Parathyroid adenoma (tissue), 2 donors: Measurements from ENCODE around the gene DIPK1B.

Experiments
- H2AFZ ChIP-seq: fragments of 300-600 bp; sonication (generic); one replicate; pipeline ENCODE4 v1.7.0; 2017; ENCODE audit warnings: antibody characterized with exemption, mild to moderate bottlenecking
- H3K27ac ChIP-seq: fragments of 300-600 bp; sonication (generic); one replicate; pipeline ENCODE4 v1.7.0; 2017
- H3K27me3 ChIP-seq: fragments of 300-600 bp; sonication (generic); one replicate; pipeline ENCODE4 v1.7.0; 2017; ENCODE audit warnings: low read length; ENCODE audit not compliant: control insufficient read depth, insufficient read depth
- H3K36me3 ChIP-seq: fragments of 300-600 bp; sonication (generic); one replicate; pipeline ENCODE4 v1.7.0; 2017; ENCODE audit warnings: low read length; ENCODE audit not compliant: control insufficient read depth, insufficient read depth
- H3K4me1 ChIP-seq: fragments of 300-600 bp; sonication (generic); one replicate; pipeline ENCODE4 v1.7.0; 2017; ENCODE audit warnings: control low read depth
- H3K4me2 ChIP-seq: fragments of 300-600 bp; sonication (generic); one replicate; pipeline ENCODE4 v1.7.0; 2017; ENCODE audit warnings: low read length
- H3K4me3 ChIP-seq: fragments of 300-600 bp; sonication (generic); one replicate; pipeline ENCODE4 v1.7.0; 2017; ENCODE audit warnings: low read depth, low read length
- H3K79me2 ChIP-seq: fragments of 300-600 bp; sonication (generic); one replicate; pipeline ENCODE4 v1.7.0; 2017; ENCODE audit warnings: control low read depth
- H3K9ac ChIP-seq: fragments of 300-600 bp; sonication (generic); one replicate; pipeline ENCODE4 v1.7.0; 2017; ENCODE audit warnings: mild to moderate bottlenecking
- H3K9me3 ChIP-seq: fragments of 300-600 bp; sonication (generic); one replicate; pipeline ENCODE4 v1.7.0; 2017; ENCODE audit warnings: low read length; ENCODE audit not compliant: control insufficient read depth
- TF ChIP-seq, protein P1 (sequence below): fragments of 300-600 bp; sonication (generic); IDR thresholded peaks from one replicate; pipeline ENCODE4 v1.7.0; 2017; ENCODE audit warnings: antibody characterized with exemption, mild to moderate bottlenecking
- donor health status: primary hyperparathyroidism.

The DIPK1B gene

GRCh38 chr9:136685216-136685615, 27.2 kb upstream of the DIPK1B start:
- H3K9me3 ChIP-seq = no peaks in the 10 kb centered on the region
- no peak overlapping the region for H3K4me2 ChIP-seq
- no peaks in the 10 kb centered on the region for H3K27me3 ChIP-seq
- no peak overlapping the region for H2AFZ ChIP-seq
- TF ChIP-seq, protein P1, sequence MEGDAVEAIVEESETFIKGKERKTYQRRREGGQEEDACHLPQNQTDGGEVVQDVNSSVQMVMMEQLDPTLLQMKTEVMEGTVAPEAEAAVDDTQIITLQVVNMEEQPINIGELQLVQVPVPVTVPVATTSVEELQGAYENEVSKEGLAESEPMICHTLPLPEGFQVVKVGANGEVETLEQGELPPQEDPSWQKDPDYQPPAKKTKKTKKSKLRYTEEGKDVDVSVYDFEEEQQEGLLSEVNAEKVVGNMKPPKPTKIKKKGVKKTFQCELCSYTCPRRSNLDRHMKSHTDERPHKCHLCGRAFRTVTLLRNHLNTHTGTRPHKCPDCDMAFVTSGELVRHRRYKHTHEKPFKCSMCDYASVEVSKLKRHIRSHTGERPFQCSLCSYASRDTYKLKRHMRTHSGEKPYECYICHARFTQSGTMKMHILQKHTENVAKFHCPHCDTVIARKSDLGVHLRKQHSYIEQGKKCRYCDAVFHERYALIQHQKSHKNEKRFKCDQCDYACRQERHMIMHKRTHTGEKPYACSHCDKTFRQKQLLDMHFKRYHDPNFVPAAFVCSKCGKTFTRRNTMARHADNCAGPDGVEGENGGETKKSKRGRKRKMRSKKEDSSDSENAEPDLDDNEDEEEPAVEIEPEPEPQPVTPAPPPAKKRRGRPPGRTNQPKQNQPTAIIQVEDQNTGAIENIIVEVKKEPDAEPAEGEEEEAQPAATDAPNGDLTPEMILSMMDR = no peak
- no peak overlapping the region for H3K27ac ChIP-seq
- H3K4me3 ChIP-seq = no peak overlapping the region
- H3K4me1 ChIP-seq = no peaks in the 10 kb centered on the region
- H3K9ac ChIP-seq = no peak overlapping the region
- peaks cover 2% of the 10 kb centered on the region for H3K79me2 ChIP-seq
- no peaks in the 10 kb centered on the region for H3K36me3 ChIP-seq

DNA sequence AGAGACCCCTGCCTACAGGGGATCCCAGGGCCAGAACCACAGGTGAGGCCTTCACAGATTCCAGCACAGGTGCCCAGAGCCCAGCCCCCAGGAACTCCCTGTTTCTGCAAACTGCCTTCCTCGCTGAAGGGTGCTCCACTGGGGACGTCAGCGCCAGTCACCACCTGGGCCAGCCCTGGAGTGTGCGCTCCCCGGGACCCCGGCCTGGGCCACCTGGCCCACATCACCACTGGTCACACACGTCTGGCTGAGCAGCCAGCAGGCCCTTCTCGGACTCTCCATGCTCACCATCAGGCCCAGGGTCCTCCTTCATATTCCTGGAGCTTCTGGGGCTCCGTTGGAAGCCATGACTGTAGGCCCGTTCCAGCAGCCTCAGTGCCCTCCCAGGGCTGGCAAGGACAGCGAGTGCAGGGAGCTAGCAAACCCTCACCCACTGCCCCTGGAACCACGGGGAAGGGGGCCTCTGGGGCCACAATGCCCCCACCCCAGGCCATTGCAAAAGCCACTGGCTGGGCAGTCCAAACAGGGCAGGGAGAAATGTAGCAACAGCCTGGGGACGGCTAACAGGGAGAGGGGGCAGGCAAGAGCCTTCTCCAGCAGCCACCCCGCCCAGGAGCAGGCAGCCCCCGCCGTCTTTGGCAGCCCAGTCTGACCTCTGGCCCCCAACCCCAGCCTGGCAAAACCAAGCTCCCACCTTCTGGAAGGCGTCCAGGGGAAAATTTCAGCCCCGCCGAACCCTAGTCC, 26.4 kb upstream of the DIPK1B start:
- peak overlapping the region; percentile 83 for H3K4me3 ChIP-seq
- TF ChIP-seq, protein P1 = no peak
- no peaks in the 10 kb centered on the region for H3K9me3 ChIP-seq
- H3K27ac ChIP-seq = no peak overlapping the region
- H2AFZ ChIP-seq = no peak overlapping the region
- no peaks in the 10 kb centered on the region for H3K4me1 ChIP-seq
- H3K79me2 ChIP-seq = peaks cover 2% of the 10 kb centered on the region
- H3K27me3 ChIP-seq = no peaks in the 10 kb centered on the region
- H3K36me3 ChIP-seq = no peaks in the 10 kb centered on the region
- no peak overlapping the region for H3K9ac ChIP-seq
- peak overlapping the region; percentile 98 for H3K4me2 ChIP-seq

- Histone ChIP-seq H2AFZ (peak overlapping the region; percentile 77), H3K4me3 (peak overlapping the region; percentile 83), H3K27ac (no peak overlapping the region), H3K4me1 (no peaks in the 10 kb centered on the region), H3K4me2 (peak overlapping the region; percentile 98), H3K79me2 (peaks cover 2% of the 10 kb centered on the region), H3K9me3 (no peaks in the 10 kb centered on the region), H3K9ac (no peak overlapping the region), H3K27me3 (no peaks in the 10 kb centered on the region), H3K36me3 (no peaks in the 10 kb centered on the region)
- TF ChIP-seq, protein P1 = no peak
These were observed 25.9 kb upstream of the DIPK1B start for GRCh38 chr9:136686534-136686793.

DNA sequence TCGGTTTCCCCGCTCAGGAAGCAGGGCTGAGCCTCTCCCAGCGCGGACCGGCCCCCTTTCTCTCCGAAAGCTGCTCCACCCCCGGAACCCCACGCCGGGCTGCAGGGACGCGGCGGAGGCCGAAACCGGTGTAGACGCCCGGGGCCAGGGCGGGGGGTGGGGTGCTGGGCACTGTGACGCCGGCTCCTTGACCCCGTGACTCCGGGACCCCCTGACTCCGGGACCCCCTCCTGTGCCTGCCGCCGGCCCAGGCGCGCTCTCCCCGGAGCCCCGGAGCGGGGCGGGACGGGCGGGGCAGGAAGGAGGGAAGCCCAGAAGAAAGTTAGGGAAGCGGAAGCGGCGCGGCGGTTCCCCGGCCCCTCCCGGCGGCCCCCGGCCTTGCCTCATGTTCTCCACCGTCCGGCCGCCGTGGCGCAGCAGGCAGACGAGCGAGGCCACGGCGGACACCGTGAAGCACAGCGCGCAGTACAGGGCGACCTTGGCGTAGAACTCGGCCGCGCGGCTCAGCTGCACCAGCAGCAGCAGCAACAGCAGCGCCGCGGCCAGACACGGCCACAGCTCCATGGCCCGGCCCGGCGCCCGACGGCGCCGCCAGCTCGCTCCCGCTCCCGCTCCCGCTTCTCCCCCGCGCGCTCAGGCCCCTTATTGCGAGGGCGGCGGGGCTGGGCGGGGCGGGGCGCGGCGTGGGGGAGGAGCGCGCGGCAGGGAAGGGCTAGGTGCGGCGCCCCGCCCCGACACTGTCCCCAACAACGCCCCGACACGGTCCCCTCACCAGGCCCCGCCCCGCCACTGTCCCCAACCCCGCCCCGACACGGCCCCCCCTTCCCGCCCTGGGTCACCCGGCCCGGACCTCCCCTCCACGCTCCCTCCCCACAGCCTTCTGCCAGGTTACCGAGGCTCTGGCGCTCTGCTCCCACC, 25.3 kb upstream of the DIPK1B start, which contains the start of gene AGPAT2:
TSS of gene AGPAT2 (minus strand) at position 664 of the 918 bp plus-strand sequence. CDS start at position 564, 100 bp downstream.
- Histone ChIP-seq H3K27me3 (no peaks in the 10 kb centered on the region), H3K4me3 (peak within 1 kb of the TSS; percentile 83), H3K4me2 (peak within 1 kb of the TSS; percentile 98), H2AFZ (peak within 1 kb of the TSS; percentile 77), H3K9me3 (no peaks in the 10 kb centered on the region), H3K4me1 (no peaks in the 10 kb centered on the region), H3K79me2 (peaks cover 2% of the 10 kb centered on the region), H3K36me3 (no peaks in the 10 kb centered on the region), H3K27ac (no peak within 1 kb of the TSS), H3K9ac (no peak within 1 kb of the TSS)
- TF ChIP-seq, protein P1 = no peak
